HL-60 (cell line): ENCODE results near the gene ZNF57.

Experiments used
- GABPA ChIP-seq: IDR thresholded peaks from 2 replicates; pipeline ENCODE4 v1.6.1; 2012; ENCODE audit warnings: low read depth
- REST ChIP-seq: IDR thresholded peaks from 2 replicates; pipeline ENCODE4 v1.6.1; 2012; ENCODE audit warnings: low read depth; ENCODE audit not compliant: insufficient replicate concordance
- TF ChIP-seq, protein P1 (sequence below): IDR thresholded peaks from one replicate; pipeline ENCODE4 v1.5.1; 2011; ENCODE audit warnings: low read length, control low read depth, inconsistent platforms; ENCODE audit not compliant: insufficient read depth

DNA sequence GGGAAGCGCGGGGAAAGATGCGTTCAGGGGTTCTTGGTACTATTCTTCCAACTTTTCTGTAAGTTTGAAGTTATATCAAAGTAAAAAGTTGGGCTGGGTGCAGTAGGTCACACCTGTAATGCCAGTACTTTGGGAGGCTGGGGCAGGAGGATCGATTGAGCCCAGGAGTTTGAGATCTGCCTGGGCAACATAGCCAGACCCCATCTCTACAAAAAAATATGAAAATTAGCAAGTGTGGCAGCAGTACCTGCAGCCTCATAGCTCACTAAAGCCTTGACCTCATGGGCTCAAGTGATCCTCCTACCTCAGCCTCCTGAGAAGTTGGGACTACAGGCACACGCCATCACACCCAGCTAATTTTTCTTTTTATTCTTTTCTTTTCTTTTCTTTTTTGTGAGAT lies 56.4 kb downstream of the ZNF57 start:
- TF ChIP-seq, protein P1, sequence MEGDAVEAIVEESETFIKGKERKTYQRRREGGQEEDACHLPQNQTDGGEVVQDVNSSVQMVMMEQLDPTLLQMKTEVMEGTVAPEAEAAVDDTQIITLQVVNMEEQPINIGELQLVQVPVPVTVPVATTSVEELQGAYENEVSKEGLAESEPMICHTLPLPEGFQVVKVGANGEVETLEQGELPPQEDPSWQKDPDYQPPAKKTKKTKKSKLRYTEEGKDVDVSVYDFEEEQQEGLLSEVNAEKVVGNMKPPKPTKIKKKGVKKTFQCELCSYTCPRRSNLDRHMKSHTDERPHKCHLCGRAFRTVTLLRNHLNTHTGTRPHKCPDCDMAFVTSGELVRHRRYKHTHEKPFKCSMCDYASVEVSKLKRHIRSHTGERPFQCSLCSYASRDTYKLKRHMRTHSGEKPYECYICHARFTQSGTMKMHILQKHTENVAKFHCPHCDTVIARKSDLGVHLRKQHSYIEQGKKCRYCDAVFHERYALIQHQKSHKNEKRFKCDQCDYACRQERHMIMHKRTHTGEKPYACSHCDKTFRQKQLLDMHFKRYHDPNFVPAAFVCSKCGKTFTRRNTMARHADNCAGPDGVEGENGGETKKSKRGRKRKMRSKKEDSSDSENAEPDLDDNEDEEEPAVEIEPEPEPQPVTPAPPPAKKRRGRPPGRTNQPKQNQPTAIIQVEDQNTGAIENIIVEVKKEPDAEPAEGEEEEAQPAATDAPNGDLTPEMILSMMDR = no peak
- TF ChIP-seq GABPA = no peak
- no peak for TF ChIP-seq REST
